ENCODE results near the gene NAT9. TPM values are rescaled to one million over a fixed set of nuclear protein-coding genes. Genes with fewer than 3 reads are reported as not detected.

The NAT9 gene
- total and polyA plus RNA-seq, 2 donors (not counting 1 experiment from before 2014, with no cell fraction given), result 34.7 to 39.6 TPM

- peaks cover 20% of the 10 kb centered on the region for H3K79me2 ChIP-seq (ENCODE audit: control insufficient read depth, insufficient read depth, low read length)
- H3K4me2 ChIP-seq (ENCODE audit: extremely low read depth, insufficient read depth, low read length), result peak overlapping the region; percentile 87
- no peak for DNase-seq (ENCODE audit: low read depth in 2 of 2)
- no peaks in the 10 kb centered on the region for H4K20me1 ChIP-seq (ENCODE audit: control insufficient read depth, extremely low read depth, insufficient read depth, low read length)
- H3K27ac ChIP-seq (ENCODE audit: insufficient read depth, low read length), result peak overlapping the region; percentile 84
- peak overlapping the region; percentile 94 for H2AFZ ChIP-seq (ENCODE audit: low read length)
- peak overlapping the region; percentile 82 to 97 (median 93) for H3K4me3 ChIP-seq (replicated peaks in 1 of 4; ENCODE audit: control extremely low read depth in 1 of 4, insufficient read depth in 1 of 4, low read depth in 3 of 4, low read length in 4 of 4)
- no peaks in the 10 kb centered on the region for H3K9me3 ChIP-seq (ENCODE audit: control insufficient read depth, insufficient read depth, low read depth, low read length)
- TF ChIP-seq EZH2 (IDR thresholded peaks at IDR 0.05; ENCODE audit: low read length, missing control alignments), result no peak
- H3K27me3 ChIP-seq (ENCODE audit: control insufficient read depth, insufficient read depth, low read length), result no peaks in the 10 kb centered on the region
- peaks cover 22% of the 10 kb centered on the region for H3K36me3 ChIP-seq (ENCODE audit: control insufficient read depth, insufficient read depth, low read length)
- H3K9ac ChIP-seq (ENCODE audit: insufficient read depth, low read length), result peak overlapping the region; percentile 72
- peaks cover 4% of the 10 kb centered on the region for H3K4me1 ChIP-seq (ENCODE audit: control insufficient read depth, extremely low read depth, insufficient read depth, low read length)
Measured at GRCh38 chr17:74775409-74776043, 619 bp downstream of the NAT9 start.

DNA sequence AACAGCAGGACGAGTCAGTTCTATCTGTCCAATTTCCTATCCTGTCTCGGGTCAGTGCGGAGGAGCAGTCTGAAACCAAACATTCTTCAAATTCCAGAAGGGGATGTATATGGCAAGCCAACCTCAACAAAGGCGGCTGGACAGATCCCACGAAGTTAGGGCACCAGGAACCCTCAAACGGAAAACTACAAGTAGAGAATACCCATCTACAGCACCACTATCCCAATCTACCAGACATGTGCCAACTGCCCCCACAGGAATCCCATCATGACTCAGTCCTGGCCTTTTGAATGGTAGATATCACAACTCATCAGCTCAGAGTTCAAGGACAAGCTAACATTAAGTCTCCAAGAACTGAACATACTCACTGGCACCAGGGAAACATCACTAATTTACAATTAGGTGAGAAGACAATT, 2.3 kb downstream of the NAT9 start:
- H3K9me3 ChIP-seq (ENCODE audit: control insufficient read depth, insufficient read depth, low read depth, low read length), result no peaks in the 10 kb centered on the region
- H3K27me3 ChIP-seq (ENCODE audit: control insufficient read depth, insufficient read depth, low read length), result no peaks in the 10 kb centered on the region
- H3K4me2 ChIP-seq (ENCODE audit: extremely low read depth, insufficient read depth, low read length), result no peak overlapping the region
- peaks cover 20% of the 10 kb centered on the region for H3K79me2 ChIP-seq (ENCODE audit: control insufficient read depth, insufficient read depth, low read length)
- H3K36me3 ChIP-seq (ENCODE audit: control insufficient read depth, insufficient read depth, low read length), result peaks cover 22% of the 10 kb centered on the region
- H2AFZ ChIP-seq (ENCODE audit: low read length), result no peak overlapping the region
- TF ChIP-seq CTCF (conservative IDR thresholded peaks at IDR 0.05 in 1 of 2, IDR thresholded peaks at IDR 0.05 in 1 of 2; ENCODE audit: low read depth in 1 of 2, low read length in 2 of 2) (no peak), EZH2 (IDR thresholded peaks at IDR 0.05; ENCODE audit: low read length, missing control alignments) (no peak)
- peak in 1 of 2 donors; percentile 66 for DNase-seq (ENCODE audit: low read depth in 2 of 2)
- no peak overlapping the region for H3K4me3 ChIP-seq (replicated peaks in 1 of 4; ENCODE audit: control extremely low read depth in 1 of 4, insufficient read depth in 1 of 4, low read depth in 3 of 4, low read length in 4 of 4)
- H3K9ac ChIP-seq (ENCODE audit: insufficient read depth, low read length), result no peak overlapping the region
- peaks cover 4% of the 10 kb centered on the region for H3K4me1 ChIP-seq (ENCODE audit: control insufficient read depth, extremely low read depth, insufficient read depth, low read length)
- no peak overlapping the region for H3K27ac ChIP-seq (ENCODE audit: insufficient read depth, low read length)
- no peaks in the 10 kb centered on the region for H4K20me1 ChIP-seq (ENCODE audit: control insufficient read depth, extremely low read depth, insufficient read depth, low read length)

GRCh38 chr17:74773414-74773813, 2.7 kb downstream of the NAT9 start:
- Histone ChIP-seq H3K27me3 (ENCODE audit: control insufficient read depth, insufficient read depth, low read length) (no peaks in the 10 kb centered on the region), H3K9ac (ENCODE audit: insufficient read depth, low read length) (no peak overlapping the region), H4K20me1 (ENCODE audit: control insufficient read depth, extremely low read depth, insufficient read depth, low read length) (no peaks in the 10 kb centered on the region), H3K4me2 (ENCODE audit: extremely low read depth, insufficient read depth, low read length) (no peak overlapping the region), H3K36me3 (ENCODE audit: control insufficient read depth, insufficient read depth, low read length) (peaks cover 22% of the 10 kb centered on the region), H3K79me2 (ENCODE audit: control insufficient read depth, insufficient read depth, low read length) (peaks cover 20% of the 10 kb centered on the region), H3K4me3 (replicated peaks in 1 of 4; ENCODE audit: control extremely low read depth in 1 of 4, insufficient read depth in 1 of 4, low read depth in 3 of 4, low read length in 4 of 4) (no peak overlapping the region), H3K4me1 (ENCODE audit: control insufficient read depth, extremely low read depth, insufficient read depth, low read length) (peaks cover 6% of the 10 kb centered on the region), H3K27ac (ENCODE audit: insufficient read depth, low read length) (no peak overlapping the region), H3K9me3 (ENCODE audit: control insufficient read depth, insufficient read depth, low read depth, low read length) (no peaks in the 10 kb centered on the region), H2AFZ (ENCODE audit: low read length) (no peak overlapping the region)
- no peak for DNase-seq (ENCODE audit: low read depth in 2 of 2)
- TF ChIP-seq EZH2 (IDR thresholded peaks at IDR 0.05; ENCODE audit: low read length, missing control alignments), result no peak
- TF ChIP-seq CTCF (conservative IDR thresholded peaks at IDR 0.05 in 1 of 2, IDR thresholded peaks at IDR 0.05 in 1 of 2; ENCODE audit: low read depth in 1 of 2, low read length in 2 of 2), result no peak
